PC-9 (cell line): Measurements from ENCODE around the gene RYR1.

Source experiments
- CTCF ChIP-seq: fragments of 200-600 bp; sonication (generic); conservative IDR thresholded peaks from 2 replicates; pipeline ENCODE4 v1.6.1; 2017; ENCODE audit warnings: mixed run types, antibody characterized with exemption, mild to moderate bottlenecking, moderate library complexity
- EZH2 ChIP-seq: fragments of 200-600 bp; sonication (generic); IDR thresholded peaks from 2 replicates; pipeline ENCODE4 v1.8.0; 2017; ENCODE audit warnings: antibody characterized with exemption, low read depth

GRCh38 chr19:38599722-38600121 is 166.2 kb downstream of the RYR1 start:
- TF ChIP-seq CTCF (no peak), EZH2 (no peak)
